HepG2 (cell line): ENCODE data around the gene KIF24. TPM values are rescaled to one million over a fixed set of nuclear protein-coding genes. Genes with fewer than 3 reads are reported as not detected.

Source experiments
- ATAC-seq: fragments of 200-7000 bp; cut with Tn5 transposase; 3 replicates; pipeline ENCODE4 v1.9.1; 2020; ENCODE audit warnings: mild to moderate bottlenecking, moderate library complexity
- BruUV-seq: library from RNA; stranded (reverse); fragments of 400-500 nt; replicated peaks from 2 replicates; lab custom pipeline; 2021; lab: Mats Ljungman, UMichigan
- CTCF ChIA-PET: fragments of 300-600 bp; formaldehyde crosslinking; extraction: SDS; loops from one replicate; lab custom pipeline; 2021; ENCODE audit warnings: low total read pairs, inconsistent platforms, low intra/inter-chr PET ratio; lab: Yijun Ruan, JAX
- POLR2A ChIA-PET: fragments of 350-600 bp; sonication (Branson Sonifier 250); formaldehyde crosslinking; loops from one replicate; lab custom pipeline; 2020; ENCODE audit warnings: antibody characterized with exemption, inconsistent platforms; lab: Yijun Ruan, JAX
- DNase-seq: peaks from one replicate; pipeline ENCODE4 v3.0.0-alpha.2; 2015; ENCODE audit warnings: low spot score
- FAIRE-seq: peaks from 3 replicates; lab custom pipeline; 2011; peaks lifted over from hg19 to GRCh38; lab: Jason Lieb, UNC
- H2AFZ ChIP-seq: one replicate; pipeline ENCODE4 v1.6.1; 2011; ENCODE audit warnings: low read length, inconsistent platforms
- H3K27ac ChIP-seq: fragments of 300-600 bp; 3 replicates; pipeline ENCODE4 v1.8.0; 2011; ENCODE audit warnings: mixed run types, mild to moderate bottlenecking, mixed read lengths, low read length, inconsistent platforms; ENCODE audit not compliant: insufficient read depth; ENCODE audit errors: extremely low read length
- H3K27me3 ChIP-seq, 2 experiments: fragments of 200-600 bp in 1 of 2; 2 replicates in 1 of 2; 3 replicates in 1 of 2; pipeline versions ENCODE4 v1.6.0 to v1.8.0; 2011; ENCODE audit warnings: low read length in 2 of 2, mild to moderate bottlenecking in 2 of 2, moderate library complexity in 2 of 2, inconsistent platforms in 1 of 2; ENCODE audit not compliant: insufficient read depth in 2 of 2, control insufficient read depth in 1 of 2
- H3K36me3 ChIP-seq, 2 experiments: fragments of 200-600 bp in 1 of 2; replicated peaks in 1 of 2; 2 replicates in 1 of 2; 3 replicates in 1 of 2; pipeline versions ENCODE4 v1.5.1 to v1.8.0; 2011; ENCODE audit warnings: low read length in 2 of 2, inconsistent platforms in 1 of 2; ENCODE audit not compliant: insufficient read depth in 2 of 2, control insufficient read depth in 1 of 2
- H3K4me1 ChIP-seq: 2 replicates; pipeline ENCODE4 v1.5.1; 2012; ENCODE audit warnings: low read length, inconsistent platforms; ENCODE audit not compliant: insufficient read depth
- H3K4me2 ChIP-seq: 2 replicates; pipeline ENCODE4 v1.6.0; 2011; ENCODE audit warnings: low read depth, low read length, inconsistent platforms
- H3K4me3 ChIP-seq, 3 experiments: fragments of 200-600 bp in 1 of 3; sonication (generic), shearing (Covaris generic) in 1 of 3; replicated peaks in 1 of 3; 2 replicates each; pipeline ENCODE4 v1.5.1; 2011 to 2016; ENCODE audit warnings: low read length in 3 of 3, inconsistent platforms in 2 of 3, low read depth in 2 of 3, mild to moderate bottlenecking in 2 of 3, control low read depth in 1 of 3, mixed read lengths in 1 of 3; ENCODE audit not compliant: insufficient read depth in 1 of 3
- H3K79me2 ChIP-seq: one replicate; pipeline ENCODE4 v1.6.1; 2011; ENCODE audit warnings: low read length, inconsistent platforms; ENCODE audit not compliant: insufficient read depth
- H3K9ac ChIP-seq: 2 replicates; pipeline ENCODE4 v1.6.0; 2011; ENCODE audit warnings: mild to moderate bottlenecking, low read depth, low read length, inconsistent platforms; ENCODE audit not compliant: insufficient read depth
- H3K9me3 ChIP-seq: 2 replicates; pipeline ENCODE4 v1.5.1; 2012; ENCODE audit warnings: mild to moderate bottlenecking, low read length
- H4K20me1 ChIP-seq: 2 replicates; pipeline ENCODE4 v1.6.0; 2011; ENCODE audit warnings: inconsistent platforms, mild to moderate bottlenecking, low read length, moderate library complexity; ENCODE audit not compliant: insufficient read depth
- DMAP1 ChIP-seq: IDR thresholded peaks from 2 replicates; pipeline ENCODE4 v1.6.1; 2016
- FOXK2 ChIP-seq: fragments of 450-650 bp; IDR thresholded peaks from 2 replicates; pipeline ENCODE4 v1.6.1; 2016
- IRF2 ChIP-seq: IDR thresholded peaks from 2 replicates; pipeline ENCODE4 v1.6.1; 2018; ENCODE audit warnings: missing genetic modification reagents, missing compliant biosample characterization
- MAFF ChIP-seq: IDR thresholded peaks from 2 replicates; pipeline ENCODE4 v1.6.1; 2011; ENCODE audit warnings: low read depth, low read length, improper control_type of control experiment
- MAFK ChIP-seq, 2 experiments: IDR thresholded peaks in 1 of 2; conservative IDR thresholded peaks in 1 of 2; 2 replicates each; pipeline ENCODE4 v1.6.1; 2011; ENCODE audit warnings: improper control_type of control experiment in 2 of 2, low read length in 2 of 2
- MBNL3 ChIP-seq: fragments of 250-450 bp; sonication (Bioruptor Pico); conservative IDR thresholded peaks from 2 replicates; pipeline ENCODE4 v1.8.0; 2022; ENCODE audit warnings: mild to moderate bottlenecking, inconsistent platforms
- NCOA1 ChIP-seq: sonication (generic); formaldehyde crosslinking; IDR thresholded peaks from 2 replicates; pipeline ENCODE4 v1.9.0; 2021; ENCODE audit warnings: missing genetic modification reagents
- ZNF354B ChIP-seq: sonication (generic); formaldehyde crosslinking; IDR thresholded peaks from 2 replicates; pipeline ENCODE4 v1.8.0; 2022; ENCODE audit warnings: mild to moderate bottlenecking, missing genetic modification reagents
- ZNF431 ChIP-seq: sonication (generic); formaldehyde crosslinking; IDR thresholded peaks from 2 replicates; pipeline ENCODE4 v1.9.0; 2022; ENCODE audit warnings: missing genetic modification reagents, low read depth, mild to moderate bottlenecking, borderline replicate concordance
- ZNF709 ChIP-seq: sonication (generic); formaldehyde crosslinking; IDR thresholded peaks from 2 replicates; pipeline ENCODE4 v1.5.0; 2020; ENCODE audit warnings: mild to moderate bottlenecking, missing genetic modification reagents
- WGBS: methylation state at CpG from one replicate; pipeline ENCODE4 v1.1.6; 2017; ENCODE audit warnings: low lambda C conversion rate; 5-methylcytosine and 5-hydroxymethylcytosine counted together
- in situ Hi-C: cut with HindIII; loops from 2 replicates; pipeline ENCODE4 v1.10.0; 2017; ENCODE audit warnings: low pct_unique_long_range_greater_than_20kb; ENCODE audit not compliant: extremely low pct_ligation_motif_present
- intact Hi-C: fragments of 100-400 bp; cut with micrococcal nuclease; formaldehyde crosslinking; loops from one replicate; pipeline ENCODE4 v1.10.0; 2022; ENCODE audit not compliant: unreplicated experiment
- polyA plus RNA-seq, 8 experiments: library from polyadenylated mRNA; depleted of rRNA in 3 of 8; stranded (reverse) in 7 of 8; unstranded in 1 of 8; fragments of >200 nt; fragmentation: Illumina TruSeq in 4 of 8; extraction: Trizol in 4 of 8; gene quantifications; 2 replicates each; pipeline versions ENCODE4 v1.2.1 to v1.2.3, GENCODE V29; 2011 to 2016; ENCODE audit warnings: low read depth in 4 of 8, missing spikeins in 1 of 8, mixed read lengths in 1 of 8; ENCODE audit not compliant: insufficient read depth in 1 of 8
- total RNA-seq, 5 experiments: library from RNA; depleted of rRNA; stranded (reverse); fragments of >200 nt; fragmentation: Illumina TruSeq; extraction: Trizol; gene quantifications; 2 replicates each; pipeline ENCODE4 v1.2.3, GENCODE V29; 2016; ENCODE audit warnings: low read depth in 1 of 5
- TF ChIP-seq, protein P1 (sequence below): sonication (generic); formaldehyde crosslinking; IDR thresholded peaks from 2 replicates; pipeline ENCODE4 v1.5.1; 2020; ENCODE audit warnings: missing genetic modification reagents, mild to moderate bottlenecking, borderline replicate concordance

KIF24 gene
- total and polyA plus RNA-seq, 2 of the 13 experiments (the other 11 are each of a cell fraction or from before 2014, with no cell fraction given) = 1.1 to 3.0 TPM

DNA sequence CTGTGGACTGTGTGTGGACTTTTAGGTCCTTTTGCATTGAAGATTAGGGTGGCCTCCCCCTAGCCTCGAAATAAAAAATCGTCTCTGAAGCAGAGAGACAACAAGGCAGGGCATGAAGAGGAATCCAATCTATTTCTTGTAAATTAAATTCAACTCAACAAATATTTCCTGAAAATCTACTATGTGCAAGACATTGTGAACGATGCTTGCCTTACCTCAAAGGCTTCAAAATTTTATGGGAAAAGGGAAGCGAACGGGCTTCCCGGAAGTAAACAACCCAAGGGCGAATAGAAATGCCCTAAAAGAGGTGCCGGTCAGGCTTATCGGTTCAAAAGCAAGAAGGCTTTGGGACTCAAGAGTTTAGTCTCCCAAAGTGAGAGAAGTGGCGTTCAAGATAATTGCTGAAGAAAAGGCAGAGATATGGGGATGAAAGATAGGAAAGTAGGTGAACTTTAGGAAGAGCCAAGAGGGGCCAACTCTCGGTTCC lies 525 bp downstream of the KIF24 start (continued):
- TF ChIP-seq DMAP1 (0 out of 2 replicates have a peak, but pooled peaks have one; percentile 17), ZNF354B (CRISPR knock-in tag) (no peak), ZNF709 (CRISPR knock-in tag) (0 out of 2 replicates have a peak, but pooled peaks have one; percentile 37), FOXK2 (peak; percentile 72), IRF2 (CRISPR knock-in tag) (0 out of 2 replicates have a peak, but pooled peaks have one; percentile 5), ZNF431 (CRISPR knock-in tag) (no peak)
- TF ChIP-seq, protein P1, sequence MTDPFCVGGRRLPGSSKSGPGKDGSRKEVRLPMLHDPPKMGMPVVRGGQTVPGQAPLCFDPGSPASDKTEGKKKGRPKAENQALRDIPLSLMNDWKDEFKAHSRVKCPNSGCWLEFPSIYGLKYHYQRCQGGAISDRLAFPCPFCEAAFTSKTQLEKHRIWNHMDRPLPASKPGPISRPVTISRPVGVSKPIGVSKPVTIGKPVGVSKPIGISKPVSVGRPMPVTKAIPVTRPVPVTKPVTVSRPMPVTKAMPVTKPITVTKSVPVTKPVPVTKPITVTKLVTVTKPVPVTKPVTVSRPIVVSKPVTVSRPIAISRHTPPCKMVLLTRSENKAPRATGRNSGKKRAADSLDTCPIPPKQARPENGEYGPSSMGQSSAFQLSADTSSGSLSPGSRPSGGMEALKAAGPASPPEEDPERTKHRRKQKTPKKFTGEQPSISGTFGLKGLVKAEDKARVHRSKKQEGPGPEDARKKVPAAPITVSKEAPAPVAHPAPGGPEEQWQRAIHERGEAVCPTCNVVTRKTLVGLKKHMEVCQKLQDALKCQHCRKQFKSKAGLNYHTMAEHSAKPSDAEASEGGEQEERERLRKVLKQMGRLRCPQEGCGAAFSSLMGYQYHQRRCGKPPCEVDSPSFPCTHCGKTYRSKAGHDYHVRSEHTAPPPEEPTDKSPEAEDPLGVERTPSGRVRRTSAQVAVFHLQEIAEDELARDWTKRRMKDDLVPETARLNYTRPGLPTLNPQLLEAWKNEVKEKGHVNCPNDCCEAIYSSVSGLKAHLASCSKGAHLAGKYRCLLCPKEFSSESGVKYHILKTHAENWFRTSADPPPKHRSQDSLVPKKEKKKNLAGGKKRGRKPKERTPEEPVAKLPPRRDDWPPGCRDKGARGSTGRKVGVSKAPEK (CRISPR knock-in tag) = no peak

DNA sequence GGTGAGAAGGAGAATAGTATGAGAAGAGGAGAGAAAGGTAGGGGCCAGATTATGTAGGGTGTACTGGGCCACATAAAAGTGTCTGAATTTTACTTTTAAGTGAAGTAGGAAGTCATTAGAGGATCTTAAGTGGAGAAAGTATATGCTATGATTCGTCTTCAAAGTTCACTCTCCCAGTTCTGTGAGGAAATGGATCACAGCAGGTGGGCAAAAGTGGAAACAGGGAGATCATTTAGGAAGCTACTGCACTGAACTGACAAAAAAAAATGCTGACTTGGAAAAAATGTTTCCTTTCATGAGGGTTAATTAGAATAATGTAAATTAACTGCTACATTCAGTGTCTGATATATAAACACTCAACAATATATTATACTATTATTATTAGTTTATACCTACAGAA lies 2.4 kb downstream of the KIF24 start:
- 96% methylated on average over 1 of the region's 1 CpG for WGBS
- FAIRE-seq (no peak), DNase-seq (no peak), ATAC-seq (no peak)
- Histone ChIP-seq H4K20me1 (no peaks in the 10 kb centered on the region), H3K4me2 (no peak overlapping the region), H3K79me2 (peaks cover 6% of the 10 kb centered on the region), H3K9ac (no peak overlapping the region), H3K4me3 (no peak overlapping the region), H3K36me3 (no peaks in the 10 kb centered on the region), H3K27me3 (no peaks in the 10 kb centered on the region; a peak in 1 of 5 replicates), H3K27ac (no peak overlapping the region), H2AFZ (no peak overlapping the region), H3K4me1 (peaks cover 25% of the 10 kb centered on the region), H3K9me3 (no peaks in the 10 kb centered on the region)
- ChIA-PET POLR2A (no interaction called here), CTCF (no interaction called here)
- no peak for TF ChIP-seq MBNL3 (CRISPR knock-in tag)
- TF ChIP-seq MAFF = peak; percentile 81
- no peak for TF ChIP-seq NCOA1
- TF ChIP-seq MAFK (conservative IDR thresholded peaks at IDR 0.05 in 1 of 2, IDR thresholded peaks at IDR 0.05 in 1 of 2; ENCODE audit: low read length in 2 of 2) = peak; percentile 73 to 89
- in situ Hi-C loops (no loop called here), intact Hi-C loops (no loop called here)
- BruUV-seq = no TSS peak
